ENCODE data around the gene RBM39. TPM values are rescaled to one million over a fixed set of nuclear protein-coding genes. Genes with fewer than 3 reads are reported as not detected.

RBM39 gene
- total and polyA plus RNA-seq, 2 of the 8 experiments (the other 6 are each of a cell fraction or from before 2014, with no cell fraction given): 78.0 to 219 TPM

DNA sequence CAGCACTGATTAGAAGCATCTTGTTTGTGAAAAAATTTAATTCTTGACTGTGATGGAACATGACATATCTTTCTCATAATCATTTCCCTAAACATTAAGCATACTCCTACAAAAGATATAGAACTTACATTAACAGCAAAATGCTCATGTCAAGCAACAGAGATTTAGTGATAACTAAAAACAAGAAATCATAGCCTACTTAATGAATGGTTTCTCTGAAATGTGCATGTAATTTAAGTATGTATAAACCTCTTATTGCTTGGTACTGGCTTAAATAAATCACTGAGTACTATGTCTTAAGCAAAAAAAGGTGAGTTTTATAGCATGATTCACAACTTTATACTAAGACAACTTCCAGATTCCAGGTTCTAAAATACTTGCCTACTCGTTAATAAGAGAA, 33.6 kb downstream of the RBM39 start:
- DNase-seq (ENCODE audit: low read depth in 1 of 2, low spot score in 2 of 2) (no peak), FAIRE-seq (no peak)
- no peak overlapping the region for H3K14ac ChIP-seq (ENCODE audit: insufficient read length)
- no peak overlapping the region for H2BK5ac ChIP-seq (ENCODE audit: low read depth, low read length)
- H2AFZ ChIP-seq (ENCODE audit: low read length): no peak overlapping the region
- no peaks in the 10 kb centered on the region for H3K9me3 ChIP-seq (ENCODE audit: insufficient read depth in 2 of 2, low read depth in 1 of 2, low read length in 1 of 2)
- H4K91ac ChIP-seq (replicated peaks; ENCODE audit: insufficient read length, low read length): no peak overlapping the region
- H2BK20ac ChIP-seq (ENCODE audit: low read length): no peak overlapping the region
- peaks cover 23 to 99% (median 73%) of the 10 kb centered on the region in 4 experiments for H3K36me3 ChIP-seq (ENCODE audit: control insufficient read depth in 2 of 4, insufficient read depth in 4 of 4, low read length in 3 of 4)
- WGBS, 2 experiments (ENCODE audit: extremely low coverage in 1 of 2, insufficient coverage in 1 of 2, insufficient read length in 1 of 2, insufficient replicate concordance in 2 of 2, low coverage in 1 of 2, low lambda C conversion rate in 2 of 2, missing lambda C conversion rate in 1 of 2): 97% methylated on average over 1 of the region's 1 CpG; no CpG with 5 or more reads in 1 of the 2 experiments
- ChIA-PET POLR2A (ENCODE audit: partially characterized antibody) (interaction anchor here (40.1 to 45.3 kb wide), 2 partner anchors 9 to 22 kb away, joined by 2341 read pairs; partner anchors contain the start of genes NFS1, RBM39 and ROMO1), CTCF (ENCODE audit: partially characterized antibody) (interaction anchor here (2.0 kb wide), 1 partner anchor 8 kb away, joined by 6 read pairs; no protein-coding TSS in a partner anchor)
- H3K4ac ChIP-seq (replicated peaks; ENCODE audit: insufficient read length, low read depth, low read length): no peak overlapping the region
- H3K79me1 ChIP-seq (ENCODE audit: low read depth, low read length): no peaks in the 10 kb centered on the region
- no peak overlapping the region for H2AK5ac ChIP-seq (ENCODE audit: low read depth, low read length)
- H3K23ac ChIP-seq (ENCODE audit: insufficient read length): no peak overlapping the region
- H3K9ac ChIP-seq (replicated peaks in 1 of 4; ENCODE audit: extremely low read depth in 1 of 4, low read depth in 3 of 4, low read length in 3 of 4): no peak overlapping the region
- no peaks in the 10 kb centered on the region for H3K27me3 ChIP-seq (replicated peaks in 1 of 4; ENCODE audit: control insufficient read depth in 3 of 4, extremely low read depth in 1 of 4, insufficient read depth in 3 of 4, low read length in 3 of 4)
- no peak overlapping the region for H2BK12ac ChIP-seq (ENCODE audit: low read depth, low read length)
- peaks cover 6 to 8% of the 10 kb centered on the region in 2 experiments for H4K20me1 ChIP-seq (replicated peaks in 1 of 2; ENCODE audit: control insufficient read depth in 1 of 2, insufficient read depth in 2 of 2, low read length in 2 of 2)
- no peak overlapping the region for H2BK15ac ChIP-seq (ENCODE audit: low read length)
- no peaks in the 10 kb centered on the region for H3K23me2 ChIP-seq (ENCODE audit: low read depth, low read length)
- no peak overlapping the region for H3K56ac ChIP-seq (replicated peaks; ENCODE audit: insufficient read length, low read depth, low read length)
- TF ChIP-seq SIRT6 (IDR thresholded peaks at IDR 0.05; ENCODE audit: low read length): no peak
- no peak for TF ChIP-seq CTCF (IDR thresholded peaks at IDR 0.05; ENCODE audit: control extremely low read depth in 1 of 3, insufficient read depth in 1 of 3, low read depth in 1 of 3, low read length in 3 of 3)
- no peak for TF ChIP-seq NANOG (IDR thresholded peaks at IDR 0.05; ENCODE audit: insufficient read depth, low read depth, low read length, poor library complexity, severe bottlenecking)
- TF ChIP-seq, protein P1, sequence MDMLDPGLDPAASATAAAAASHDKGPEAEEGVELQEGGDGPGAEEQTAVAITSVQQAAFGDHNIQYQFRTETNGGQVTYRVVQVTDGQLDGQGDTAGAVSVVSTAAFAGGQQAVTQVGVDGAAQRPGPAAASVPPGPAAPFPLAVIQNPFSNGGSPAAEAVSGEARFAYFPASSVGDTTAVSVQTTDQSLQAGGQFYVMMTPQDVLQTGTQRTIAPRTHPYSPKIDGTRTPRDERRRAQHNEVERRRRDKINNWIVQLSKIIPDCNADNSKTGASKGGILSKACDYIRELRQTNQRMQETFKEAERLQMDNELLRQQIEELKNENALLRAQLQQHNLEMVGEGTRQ (IDR thresholded peaks at IDR 0.05; ENCODE audit: low read length): no peak
- no peak overlapping the region for H3K4me3 ChIP-seq (ENCODE audit: extremely low read depth in 1 of 4, insufficient read depth in 2 of 4, low read depth in 3 of 4, low read length in 4 of 4)
- no peaks in the 10 kb centered on the region for H3K4me1 ChIP-seq (replicated peaks in 1 of 4; ENCODE audit: control insufficient read depth in 3 of 4, insufficient read depth in 4 of 4, low read length in 3 of 4)
- H4K8ac ChIP-seq (ENCODE audit: extremely low read depth, insufficient read depth, low read length): no peak overlapping the region
- no peak overlapping the region for H4K5ac ChIP-seq (ENCODE audit: insufficient read length, low read depth, low read length)
- H3K18ac ChIP-seq (ENCODE audit: extremely low read depth, low read length): no peak overlapping the region
- no peak overlapping the region for H3K27ac ChIP-seq (ENCODE audit: low read depth, low read length)
- H3K4me2 ChIP-seq (ENCODE audit: insufficient read depth in 1 of 2, low read depth in 2 of 2, low read length in 2 of 2): no peak overlapping the region
- H2BK120ac ChIP-seq (replicated peaks; ENCODE audit: low read depth, low read length): no peak overlapping the region
- H3K79me2 ChIP-seq (ENCODE audit: control insufficient read depth in 1 of 2, insufficient read depth in 2 of 2, low read length in 2 of 2): peaks cover 0 to 34% of the 10 kb centered on the region in 2 experiments; a peak in 2 of 4 replicates
